NCI-H2107 treated with DMSO at 0.1 percent for 48 hours (cell line): Measurements from ENCODE around the gene SUMF2.
A peak's percentile ranks its signal among the peaks of the same experiment; 100 is the strongest.
"Not testable (repeated sequence)": the region's sequence is repeated elsewhere in the genome, so short reads cannot be mapped to it uniquely, and the experiment has no call there.

Source experiments
- DNase-seq: peaks from one replicate; lab custom pipeline; 2025; ENCODE audit not compliant: unreplicated experiment; lab: John Stamatoyannopoulos, UW

SUMF2 gene

GRCh38 chr7:56063882-56064625 lies at the start of gene SUMF2:
SUMF2 (plus strand) TSS chr7:56064286; CDS start chr7:56064312, 26 bp downstream.
- DNase-seq, result peak; percentile 79

- not testable (repeated sequence) for DNase-seq
Measured at GRCh38 chr7:56017015-56017414, 47.1 kb upstream of the SUMF2 start.

- no peak for DNase-seq
Measured at GRCh38 chr7:56019501-56019900, 44.6 kb upstream of the SUMF2 start.

GRCh38 chr7:56023500-56023899 lies 40.6 kb upstream of the SUMF2 start:
- no peak for DNase-seq

GRCh38 chr7:56026538-56026937 lies 37.5 kb upstream of the SUMF2 start:
- no peak for DNase-seq

GRCh38 chr7:56028942-56029630 lies 35.0 kb upstream of the SUMF2 start:
- DNase-seq, result no peak

- no peak for DNase-seq
Measured at GRCh38 chr7:56030340-56030739, 33.7 kb upstream of the SUMF2 start.

GRCh38 chr7:56031556-56031955 lies 32.5 kb upstream of the SUMF2 start:
- DNase-seq, result not testable (repeated sequence)

- DNase-seq, result not testable (repeated sequence)
Measured at GRCh38 chr7:56032578-56032977, 31.5 kb upstream of the SUMF2 start.

- peak; percentile 82 for DNase-seq
Measured at GRCh38 chr7:56033671-56034432, 30.2 kb upstream of the SUMF2 start.

GRCh38 chr7:56040730-56041129 lies 23.4 kb upstream of the SUMF2 start:
- no peak for DNase-seq

GRCh38 chr7:56045758-56046157 lies 18.3 kb upstream of the SUMF2 start:
- not testable (repeated sequence) for DNase-seq

- no peak for DNase-seq
Measured at GRCh38 chr7:56046721-56047445, 17.2 kb upstream of the SUMF2 start.

GRCh38 chr7:56047446-56048116 lies 16.5 kb upstream of the SUMF2 start:
- DNase-seq, result not testable (repeated sequence)

GRCh38 chr7:56048245-56048644 lies 15.8 kb upstream of the SUMF2 start:
- DNase-seq, result no peak

- not testable (repeated sequence) for DNase-seq
Measured at GRCh38 chr7:56048763-56049162, 15.3 kb upstream of the SUMF2 start.

- no peak for DNase-seq
Measured at GRCh38 chr7:56051053-56051338, 13.1 kb upstream of the SUMF2 start.

- DNase-seq, result peak; percentile 90
Measured at GRCh38 chr7:56051339-56052191, 12.5 kb upstream of the SUMF2 start, which contains the start of the genes CCT6A and PSPH. CCT6A (plus strand) TSS chr7:56051765; CDS start chr7:56051849, 84 bp downstream. PSPH (minus strand) TSS chr7:56051444; CDS start chr7:56021212, 30,232 bp downstream.

- no peak for DNase-seq
Measured at GRCh38 chr7:56053379-56053778, 10.7 kb upstream of the SUMF2 start.

- no peak for DNase-seq
Measured at GRCh38 chr7:56053993-56054392, 10.1 kb upstream of the SUMF2 start.
